HG03575 (cell line): ENCODE measurements around the gene WDR70.
"Not testable (repeated sequence)": the region's sequence is repeated elsewhere in the genome, so short reads cannot be mapped to it uniquely, and the experiment has no call there.

ENCODE experiments used
- ATAC-seq: cut with Tn5 transposase; IDR thresholded peaks from one replicate; pipeline ENCODE4 v1.9.1; 2021; ENCODE audit not compliant: unreplicated experiment, insufficient number of reproducible peaks, low FRiP score; ENCODE audit errors: extremely low read depth

Gene WDR70

DNA sequence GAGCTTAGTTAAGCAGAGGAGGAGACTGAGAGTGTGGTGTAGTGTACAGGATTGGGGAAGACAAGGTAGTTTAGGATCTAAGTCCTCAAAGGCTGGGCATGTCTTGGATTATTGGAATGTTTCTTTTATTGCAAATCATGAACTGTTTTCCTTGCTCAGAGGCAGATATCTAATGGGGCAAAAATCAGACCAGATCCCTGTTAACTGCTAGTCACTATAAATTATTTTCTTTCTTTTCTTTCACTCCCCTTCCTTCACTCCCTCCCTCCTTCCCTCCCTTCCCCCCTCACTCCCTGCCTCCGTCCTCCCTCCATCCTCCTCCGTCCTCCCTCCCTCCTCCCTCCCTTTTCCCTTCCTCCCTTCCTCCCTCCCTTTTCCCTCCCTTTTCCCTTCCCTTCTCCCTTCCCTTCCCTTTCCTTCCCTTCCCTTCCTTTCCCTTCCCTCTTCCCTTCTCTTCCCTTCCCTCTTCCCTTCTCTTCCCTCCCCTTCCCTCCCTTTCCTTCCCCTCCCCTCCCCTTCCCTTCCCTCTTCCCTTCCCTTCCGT, 117.9 kb downstream of the WDR70 start:
- ATAC-seq, result no peak

DNA sequence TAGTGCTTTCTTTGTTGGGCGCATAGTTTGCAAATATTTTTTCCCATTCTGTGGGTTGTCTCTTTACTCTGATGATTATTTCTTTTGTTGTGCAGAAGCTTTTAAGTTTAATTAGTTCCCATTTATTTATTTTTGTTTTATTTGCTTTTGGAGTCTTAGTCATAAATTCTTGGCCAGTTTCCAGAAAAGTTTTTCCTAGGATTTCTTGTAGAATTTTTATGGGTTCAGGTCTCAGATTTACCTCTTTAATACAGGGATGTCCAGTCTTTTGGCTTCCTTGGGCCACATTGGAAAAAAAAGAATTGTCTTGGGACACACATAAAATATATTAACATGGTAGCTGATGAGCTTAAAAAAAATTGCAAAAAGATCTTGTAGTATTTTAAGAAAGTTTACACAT, 122.0 kb downstream of the WDR70 start:
- ATAC-seq, result no peak

DNA sequence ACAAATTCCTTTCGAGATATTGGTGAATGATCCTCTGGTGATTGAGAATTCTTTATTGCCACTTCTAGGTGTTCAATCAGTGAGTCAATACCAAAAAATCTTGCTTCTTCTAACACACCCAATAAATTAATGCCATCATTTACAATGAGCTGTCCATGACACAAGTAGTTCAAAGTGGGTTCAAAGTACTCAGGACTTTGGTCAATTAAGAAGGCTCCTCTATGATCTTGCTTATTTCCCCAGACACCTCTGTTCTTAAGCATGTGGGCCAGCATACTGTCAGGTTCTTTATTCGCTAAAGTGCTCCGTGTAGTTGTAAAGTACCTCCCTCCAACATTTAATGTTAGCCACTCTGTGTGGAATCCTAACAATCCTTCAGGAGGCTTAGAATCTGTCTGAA, 127.1 kb downstream of the WDR70 start:
- no peak for ATAC-seq

DNA sequence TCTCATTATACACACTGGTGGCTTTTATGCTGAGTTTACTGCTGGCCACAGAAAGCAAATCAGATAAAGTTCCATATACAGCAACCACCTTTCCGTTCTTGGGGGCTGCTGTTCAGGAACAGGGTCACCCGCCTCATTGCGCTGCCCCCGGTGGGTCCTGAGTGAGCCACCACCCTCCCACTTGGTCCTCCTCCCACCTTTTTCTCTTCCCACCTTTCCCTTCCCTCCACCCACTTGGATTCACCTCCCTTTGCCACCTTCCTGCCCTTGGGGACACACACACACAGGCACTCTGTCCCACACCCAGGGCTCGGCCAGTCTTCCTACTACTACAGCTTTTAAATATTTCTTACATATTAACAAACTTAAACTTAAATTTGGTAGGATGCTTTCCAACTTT, 127.6 kb downstream of the WDR70 start:
- ATAC-seq, result no peak

DNA sequence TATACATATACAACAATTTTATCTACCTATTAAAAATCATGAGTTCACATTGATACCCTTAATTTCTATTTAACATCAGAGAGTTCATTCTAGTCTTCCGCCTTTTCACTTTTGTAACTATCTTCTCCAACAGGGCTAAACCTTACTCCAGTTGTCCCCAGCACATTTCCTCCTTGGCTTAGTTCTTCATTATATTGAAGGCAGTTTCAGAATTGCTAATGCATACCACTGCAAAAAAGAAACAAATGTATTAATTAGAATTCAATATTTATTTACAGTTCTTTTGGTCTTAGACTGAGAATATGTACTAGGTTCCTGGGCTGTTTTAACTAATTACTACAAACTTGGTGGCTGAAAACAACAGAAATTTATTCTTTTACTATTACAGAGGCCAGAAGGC, 132.5 kb downstream of the WDR70 start:
- ATAC-seq, result no peak

DNA sequence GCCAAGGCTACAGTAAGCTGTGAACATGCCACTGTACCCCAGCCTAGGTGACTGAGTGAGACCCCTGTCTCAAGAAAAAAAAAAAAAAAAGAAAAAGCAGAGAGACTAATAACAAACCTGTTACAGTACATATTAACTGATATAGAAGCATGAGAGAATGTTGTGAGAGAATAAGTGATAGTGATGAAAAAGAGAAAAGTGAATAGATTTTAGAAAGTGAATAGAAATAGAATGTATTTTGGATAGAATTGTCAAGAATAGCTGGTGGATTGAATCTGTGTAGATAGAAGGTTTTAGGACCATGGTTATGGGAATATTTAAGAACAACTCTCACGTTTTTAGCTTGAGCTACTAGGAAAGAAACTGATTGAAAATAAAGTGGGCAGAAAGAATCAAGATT, 135.8 kb downstream of the WDR70 start:
- ATAC-seq, result no peak

DNA sequence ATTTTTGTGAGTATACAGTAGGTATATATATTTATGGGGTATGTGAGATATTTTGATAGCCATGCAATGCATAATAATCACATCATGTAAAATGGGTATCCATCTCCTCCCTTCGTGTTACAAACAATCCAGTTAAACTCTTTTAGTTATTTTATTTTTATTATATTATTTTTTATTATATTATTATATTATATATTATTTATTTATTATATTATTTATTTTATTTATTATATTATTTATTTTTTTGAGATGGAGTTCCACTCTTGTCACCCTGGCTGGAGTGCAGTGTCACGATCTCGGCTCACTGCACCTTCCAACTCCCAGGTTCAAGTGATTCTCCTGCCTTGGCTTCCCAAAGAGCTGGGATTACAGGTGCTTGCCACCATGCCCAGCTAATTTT, 138.6 kb downstream of the WDR70 start:
- no peak for ATAC-seq

DNA sequence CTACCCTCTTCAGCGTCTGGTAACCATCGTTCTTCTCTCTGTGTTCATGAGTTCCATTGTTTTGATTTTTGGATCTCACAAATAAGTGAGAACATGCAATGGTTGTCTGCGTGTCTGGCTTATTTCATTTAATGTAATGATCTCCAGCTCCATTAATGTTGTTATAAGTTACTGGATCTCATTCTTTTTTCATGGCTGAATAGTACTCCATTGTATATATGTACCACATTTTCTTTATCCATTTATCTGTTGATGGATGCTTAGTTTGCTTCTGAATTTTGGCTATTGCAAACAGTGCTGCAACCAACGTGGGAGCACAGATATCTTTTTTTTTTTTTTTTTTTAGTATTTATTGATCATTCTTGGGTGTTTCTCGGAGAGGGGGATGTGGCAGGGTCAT, 139.2 kb downstream of the WDR70 start:
- ATAC-seq, result not testable (repeated sequence)

DNA sequence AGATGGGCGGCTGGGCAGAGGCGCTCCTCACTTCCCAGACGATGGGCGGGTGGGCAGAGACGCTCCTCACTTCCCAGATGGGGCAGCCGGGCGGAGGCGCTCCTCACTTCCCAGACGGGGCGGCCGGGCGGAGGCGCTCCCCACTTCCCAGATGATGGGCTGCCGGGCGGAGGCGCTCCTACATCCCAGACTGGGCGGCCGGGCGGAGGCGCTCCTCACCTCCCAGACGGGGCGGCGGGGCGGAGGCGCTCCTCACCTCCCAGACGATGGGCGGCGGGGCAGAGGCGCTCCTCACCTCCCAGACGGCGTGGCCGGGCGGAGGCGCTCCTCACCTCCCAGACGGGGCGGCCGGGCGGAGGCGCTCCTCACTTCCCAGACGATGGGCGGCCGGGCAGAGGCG, 140.2 kb downstream of the WDR70 start:
- ATAC-seq, result no peak

DNA sequence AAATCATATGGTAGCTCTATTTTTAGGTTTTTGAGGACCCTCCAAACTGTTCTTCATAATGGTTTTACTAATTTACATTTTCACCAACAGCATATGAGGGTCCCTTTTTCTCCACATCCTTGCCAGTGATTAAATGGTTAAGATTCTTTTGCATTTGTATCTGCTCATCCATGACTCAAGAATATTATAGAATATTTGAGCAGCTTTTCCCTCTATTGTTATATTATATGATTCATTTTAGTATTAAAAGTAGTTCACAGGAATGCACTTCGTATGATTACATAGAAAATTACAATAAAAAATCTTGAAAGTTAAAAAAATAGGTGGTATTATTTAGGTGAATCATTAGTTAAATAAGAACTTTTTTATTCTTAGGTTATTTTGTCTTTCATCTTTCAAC, 140.7 kb downstream of the WDR70 start:
- no peak for ATAC-seq

DNA sequence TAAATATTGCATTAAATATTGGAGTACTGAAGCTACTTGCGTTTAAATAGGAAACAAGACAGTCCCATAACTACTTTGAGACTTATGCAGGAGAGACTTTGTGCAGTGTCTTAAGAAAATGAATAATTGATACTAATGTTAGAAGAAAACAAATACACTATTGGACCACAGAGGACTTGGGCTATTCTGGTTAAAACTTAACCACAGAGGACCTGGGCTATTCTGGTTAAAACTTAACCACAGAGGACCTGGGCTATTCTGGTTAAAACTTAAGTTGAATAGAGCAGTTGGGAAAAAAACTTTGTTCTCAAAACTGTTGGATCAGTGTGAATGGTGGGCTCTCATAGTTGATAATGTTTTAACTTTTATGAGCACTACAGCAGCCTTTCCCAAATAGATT, 141.7 kb downstream of the WDR70 start:
- ATAC-seq, result no peak

DNA sequence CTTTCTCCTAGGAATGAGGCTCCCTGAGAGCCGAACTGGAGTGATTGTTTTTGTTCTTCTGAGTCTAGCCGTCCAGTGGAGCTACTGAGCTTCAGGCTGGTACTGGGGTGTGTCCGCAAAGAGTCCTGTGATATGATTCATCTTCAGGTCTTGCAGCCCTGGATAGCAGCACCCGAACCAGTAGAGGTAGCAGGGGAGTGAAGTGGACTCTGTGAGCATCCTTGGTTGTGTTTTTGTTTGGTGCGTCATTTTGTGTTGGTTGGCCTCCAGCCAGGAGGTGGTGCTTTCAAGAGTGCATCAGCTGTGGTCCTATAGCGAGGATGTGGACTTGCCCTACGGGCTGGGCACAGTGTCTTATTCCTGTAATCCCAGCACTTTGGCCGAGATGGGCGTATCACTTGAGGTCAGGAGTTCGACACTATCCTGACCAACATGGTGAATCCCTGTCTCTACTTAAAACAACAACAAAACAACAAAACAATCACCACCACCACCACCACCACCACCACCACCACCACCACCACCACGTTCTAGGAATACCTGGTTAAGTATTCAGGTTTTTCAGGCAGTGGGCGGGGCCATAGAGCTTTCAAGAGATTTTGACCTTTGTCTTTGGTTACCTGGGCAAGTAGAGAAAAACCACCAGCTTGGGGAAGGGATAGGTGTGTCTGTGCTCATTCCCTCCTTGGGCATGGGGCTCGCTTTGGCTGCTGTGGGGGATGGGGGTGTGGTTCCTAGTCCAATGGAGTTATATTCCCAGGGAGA, 154.0 kb downstream of the WDR70 start:
- no peak for ATAC-seq

DNA sequence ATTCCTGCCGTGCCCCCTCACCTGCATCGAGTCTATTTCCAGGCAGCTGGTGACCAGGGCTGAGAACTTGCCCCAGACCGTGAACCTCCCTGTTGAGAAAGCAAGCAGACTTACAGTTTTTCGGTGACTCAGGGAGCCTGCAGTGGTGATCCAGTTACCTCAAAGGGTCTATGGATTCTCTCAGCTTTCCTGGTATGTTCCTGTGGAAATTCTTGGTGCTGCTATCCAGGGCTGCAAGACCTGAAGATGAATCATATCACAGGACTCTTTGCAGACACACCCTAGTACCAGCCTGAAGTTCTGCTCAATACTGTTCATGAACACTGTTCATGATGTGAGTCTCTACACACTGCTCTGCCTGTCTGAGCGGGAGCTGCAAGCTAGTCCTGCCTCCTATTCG, 154.7 kb downstream of the WDR70 start:
- ATAC-seq, result no peak

DNA sequence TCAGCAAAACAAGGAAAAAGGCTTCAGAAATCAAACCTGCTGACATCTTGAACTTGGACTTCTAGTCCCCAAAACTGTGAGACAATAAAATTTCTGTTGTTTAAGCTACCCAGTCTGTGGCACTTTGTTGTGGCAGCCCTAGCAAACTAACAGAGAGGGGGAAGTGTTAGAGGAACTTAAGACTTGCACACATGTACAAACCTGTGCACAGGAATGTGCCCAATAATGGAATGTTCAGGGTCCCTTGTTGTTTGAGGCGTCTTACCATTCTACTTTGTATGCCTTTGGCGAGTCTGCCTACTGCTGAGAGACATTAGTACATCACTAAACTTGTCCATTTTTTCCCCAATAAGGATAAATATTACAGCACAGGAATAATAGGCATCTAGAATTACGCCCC, 160.3 kb downstream of the WDR70 start:
- no peak for ATAC-seq

DNA sequence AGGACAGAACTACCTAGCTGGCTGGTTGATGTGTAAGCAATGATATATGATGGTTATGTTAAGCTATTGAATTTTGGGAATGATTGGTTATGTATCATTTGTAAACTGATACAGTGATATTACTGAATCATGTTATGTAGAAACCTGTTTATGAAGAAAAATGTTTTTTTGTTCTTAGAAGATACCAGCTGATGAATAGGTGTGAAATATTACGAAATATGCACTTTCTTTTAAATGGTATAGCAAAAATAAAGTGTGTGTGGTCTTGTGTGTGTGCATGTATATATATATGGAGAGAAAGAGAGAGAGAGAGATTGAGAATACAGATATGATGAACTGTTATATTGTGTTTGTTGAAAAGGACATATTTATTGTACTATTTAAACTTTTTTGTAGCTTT, 164.1 kb downstream of the WDR70 start:
- ATAC-seq, result no peak

DNA sequence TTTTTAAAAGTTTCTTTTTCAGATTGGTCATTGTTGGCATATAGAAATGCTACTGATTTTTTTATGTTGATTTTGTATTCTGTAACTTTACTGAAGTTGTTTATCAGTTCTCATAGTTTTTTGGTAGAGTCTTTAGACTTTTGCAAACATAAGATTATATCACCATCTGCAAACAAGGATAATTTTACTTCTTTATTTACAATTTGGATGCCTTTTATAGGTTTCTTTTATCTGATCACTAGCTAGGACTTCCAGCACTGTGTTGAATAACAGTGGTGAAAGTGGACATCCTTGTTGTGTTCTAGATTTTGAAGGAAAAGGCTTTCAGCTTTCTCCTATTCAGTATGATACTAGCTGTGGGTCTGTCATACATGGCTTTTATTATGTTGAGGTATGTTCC, 170.3 kb downstream of the WDR70 start:
- no peak for ATAC-seq

DNA sequence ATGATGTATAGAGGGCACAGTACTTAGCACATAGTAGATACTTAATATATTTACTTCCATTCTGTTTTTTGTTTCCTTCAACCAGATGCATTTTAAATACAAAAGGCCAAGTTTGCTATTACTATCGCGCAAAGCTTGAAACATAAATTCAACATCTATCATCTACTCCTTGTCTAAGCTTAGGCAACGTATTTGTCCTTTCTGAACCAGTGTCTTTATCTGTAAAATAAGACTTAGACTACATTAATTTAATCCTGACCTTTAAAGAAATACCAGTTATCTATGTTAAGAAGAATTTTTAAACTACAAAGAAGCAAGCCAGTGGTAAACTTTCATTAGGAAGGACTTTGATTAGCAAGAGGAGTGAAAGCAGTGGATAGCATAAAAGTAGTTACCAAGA, 173.0 kb downstream of the WDR70 start:
- no peak for ATAC-seq

DNA sequence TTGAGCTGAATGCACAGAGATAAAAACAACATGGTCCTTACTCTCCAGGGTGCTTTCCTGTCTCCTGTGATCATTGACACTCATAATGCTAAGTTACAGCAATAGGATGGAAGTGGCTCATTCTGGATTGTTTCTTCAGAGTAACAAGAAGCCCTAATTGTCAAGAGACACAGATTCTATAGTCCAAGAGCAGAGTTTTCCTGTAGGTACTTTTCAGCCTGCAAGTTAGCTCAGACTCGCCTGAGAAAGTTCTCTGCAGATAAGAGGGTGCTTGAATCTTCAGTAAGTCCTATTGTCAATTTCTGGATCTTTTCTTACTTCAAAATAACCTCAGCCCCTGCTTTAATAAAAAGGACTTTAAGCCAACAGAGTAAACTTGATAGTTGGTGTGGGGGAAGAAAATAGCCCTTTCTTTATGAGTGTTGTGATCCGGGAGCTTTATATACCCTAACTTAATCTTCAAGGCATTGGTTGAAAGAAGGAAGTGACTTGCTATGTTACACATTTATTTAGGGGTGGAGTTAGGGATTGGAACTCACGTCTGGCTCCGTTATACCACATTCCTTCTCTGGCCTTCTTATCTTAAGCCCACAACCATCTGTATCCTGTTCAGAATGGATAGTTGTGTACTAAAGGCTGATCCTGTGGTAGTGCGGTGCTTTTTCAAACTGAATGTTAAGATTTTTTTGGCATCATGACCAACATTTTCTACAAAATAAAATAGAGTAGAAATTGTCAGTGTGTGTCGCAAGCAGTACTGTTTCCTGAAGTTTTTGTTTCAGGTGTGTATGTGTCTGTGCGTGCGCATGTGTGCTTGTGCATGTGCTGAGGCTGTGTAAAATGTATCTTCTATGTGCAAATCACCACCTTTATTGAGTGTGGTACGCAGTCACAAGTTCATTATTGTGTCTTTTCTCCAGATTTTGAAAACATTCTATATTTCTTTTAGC, 173.9 kb downstream of the WDR70 start:
- ATAC-seq, result no peak

DNA sequence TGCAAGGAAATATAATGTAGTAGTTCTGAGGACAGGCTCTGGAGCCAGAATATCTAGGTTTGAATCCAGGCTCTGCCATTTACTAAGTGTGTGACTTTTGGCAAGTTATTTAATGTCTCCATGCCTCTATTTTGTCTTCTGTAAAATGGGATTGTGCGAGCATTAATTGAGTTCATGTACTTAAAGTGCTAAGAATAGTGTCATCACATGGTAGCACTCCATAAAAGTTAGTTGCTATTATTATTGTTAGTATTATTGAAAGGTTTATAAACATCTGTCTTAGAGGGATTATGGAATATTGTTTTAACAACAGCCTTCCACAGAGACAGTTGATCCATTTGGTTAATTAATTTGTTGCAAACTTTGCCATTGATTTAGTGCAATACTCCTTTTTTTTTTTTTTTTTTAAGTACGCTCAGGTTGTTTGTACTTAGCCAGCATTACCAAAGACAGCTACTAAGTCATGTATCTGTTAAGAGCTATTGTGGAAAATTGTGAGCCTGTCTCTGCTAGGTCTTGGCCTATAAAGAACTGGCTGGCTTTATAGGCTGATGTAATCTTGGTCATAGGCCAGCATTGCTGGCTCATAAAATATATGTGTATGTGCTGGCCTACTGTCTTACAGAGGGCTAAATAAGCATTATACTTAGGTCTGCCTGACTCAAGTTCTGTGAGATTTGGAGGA, 174.7 kb downstream of the WDR70 start:
- no peak for ATAC-seq

DNA sequence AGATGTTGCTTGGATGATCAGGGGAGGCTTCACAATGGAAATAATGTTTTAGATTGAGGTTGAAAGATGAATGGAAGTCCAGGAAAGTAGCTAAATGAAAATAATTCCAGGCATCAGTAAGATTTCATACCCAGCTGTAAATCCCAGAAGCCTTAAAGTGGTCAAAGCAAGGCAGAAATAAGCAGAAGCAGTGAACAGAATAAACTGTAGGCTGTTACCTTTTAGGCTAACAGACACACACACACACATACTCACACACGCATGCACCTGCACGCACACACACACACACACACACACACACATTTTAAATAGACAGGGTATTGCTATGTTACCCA, 175.3 kb downstream of the WDR70 start:
- no peak for ATAC-seq
